Activated CD4-positive, alpha-beta T cell treated with anti-CD3 and anti-CD28 coated beads, Interleukin-2, amount 10 ng/mL, durations not matched to agents 24 days and 14 days (primary cell): ENCODE results near the gene MYPOP. TPM values are rescaled to one million over a fixed set of nuclear protein-coding genes. Genes with fewer than 3 reads are reported as not detected.
"Not testable (repeated sequence)": the region's sequence is repeated elsewhere in the genome, so short reads cannot be mapped to it uniquely, and the experiment has no call there.

ENCODE experiments used
- DNase-seq: peaks from one replicate; pipeline ENCODE4 v3.0.0; 2022
- H3K27ac Mint-ChIP-seq: one replicate; pipeline ENCODE4 v1.8.0; 2022; ENCODE audit warnings: mild to moderate bottlenecking, mixed read lengths
- H3K27me3 Mint-ChIP-seq: one replicate; pipeline ENCODE4 v1.8.0; 2022; ENCODE audit warnings: mixed read lengths
- H3K36me3 Mint-ChIP-seq: one replicate; pipeline ENCODE4 v1.8.0; 2022; ENCODE audit warnings: low read depth, mild to moderate bottlenecking, mixed read lengths
- H3K4me1 Mint-ChIP-seq: one replicate; pipeline ENCODE4 v1.8.0; 2021; ENCODE audit warnings: mixed read lengths
- H3K4me3 Mint-ChIP-seq: one replicate; pipeline ENCODE4 v1.8.0; 2022; ENCODE audit warnings: mild to moderate bottlenecking, moderate library complexity, mixed read lengths
- H3K9me3 Mint-ChIP-seq: one replicate; pipeline ENCODE4 v1.8.0; 2021; ENCODE audit warnings: mixed read lengths
- intact Hi-C: fragments of 100-400 bp; cut with micrococcal nuclease; formaldehyde crosslinking; loops from one replicate; pipeline ENCODE4 v1.15.1; 2023
- total RNA-seq: library from RNA; stranded (reverse); gene quantifications from 2 replicates; pipeline ENCODE4 v1.2.3, GENCODE V29; 2022

Gene MYPOP
- total RNA-seq, 1 donor from 2014 or later = 5.5 TPM

GRCh38 chr19:45872095-45872919, 30.1 kb downstream of the MYPOP start:
- H3K27ac Mint-ChIP-seq = no peak overlapping the region
- H3K27me3 Mint-ChIP-seq = peaks cover 22% of the 10 kb centered on the region
- H3K36me3 Mint-ChIP-seq = no peaks in the 10 kb centered on the region
- H3K9me3 Mint-ChIP-seq = no peaks in the 10 kb centered on the region
- peaks cover 7% of the 10 kb centered on the region for H3K4me1 Mint-ChIP-seq
- no peak for DNase-seq
- no peak overlapping the region for H3K4me3 Mint-ChIP-seq
- intact Hi-C loops = no loop called here

DNA sequence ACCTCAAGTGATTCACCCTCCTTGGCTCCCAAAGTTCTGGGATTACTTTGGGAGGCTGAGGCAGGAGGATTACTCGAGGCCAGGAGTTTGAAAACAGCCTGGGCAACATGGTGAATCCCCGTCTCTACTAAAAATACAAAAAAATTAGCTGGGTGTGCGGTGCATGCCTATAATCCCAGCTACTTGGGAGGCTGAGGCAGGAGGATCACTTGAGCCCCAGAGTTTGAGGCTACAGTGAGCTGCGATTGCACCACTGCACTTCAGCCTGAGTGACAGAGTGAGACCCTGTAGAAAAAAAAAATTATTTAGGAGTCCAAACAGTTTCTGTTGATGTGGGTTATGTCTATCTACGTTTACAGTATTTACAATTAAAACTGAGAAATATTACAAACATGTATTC, 31.6 kb downstream of the MYPOP start:
- H3K4me1 Mint-ChIP-seq = no peaks in the 10 kb centered on the region
- no peaks in the 10 kb centered on the region for H3K9me3 Mint-ChIP-seq

GRCh38 chr19:45867241-45867640, 35.2 kb downstream of the MYPOP start:
- H3K36me3 Mint-ChIP-seq, DNase-seq, H3K4me3 Mint-ChIP-seq, intact Hi-C loops, H3K9me3 Mint-ChIP-seq, H3K27ac Mint-ChIP-seq: not testable (repeated sequence)
- peaks cover 38% of the 10 kb centered on the region for H3K27me3 Mint-ChIP-seq
- H3K4me1 Mint-ChIP-seq = peaks cover 12% of the 10 kb centered on the region

More for the DNA sequence above, 31.6 kb downstream of the MYPOP start:
- Mint-ChIP-seq H3K27ac (no peak overlapping the region), H3K27me3 (peaks cover 27% of the 10 kb centered on the region), H3K36me3 (no peaks in the 10 kb centered on the region), H3K4me3 (no peak overlapping the region)
- DNase-seq = no peak
- intact Hi-C loops = no loop called here

DNA sequence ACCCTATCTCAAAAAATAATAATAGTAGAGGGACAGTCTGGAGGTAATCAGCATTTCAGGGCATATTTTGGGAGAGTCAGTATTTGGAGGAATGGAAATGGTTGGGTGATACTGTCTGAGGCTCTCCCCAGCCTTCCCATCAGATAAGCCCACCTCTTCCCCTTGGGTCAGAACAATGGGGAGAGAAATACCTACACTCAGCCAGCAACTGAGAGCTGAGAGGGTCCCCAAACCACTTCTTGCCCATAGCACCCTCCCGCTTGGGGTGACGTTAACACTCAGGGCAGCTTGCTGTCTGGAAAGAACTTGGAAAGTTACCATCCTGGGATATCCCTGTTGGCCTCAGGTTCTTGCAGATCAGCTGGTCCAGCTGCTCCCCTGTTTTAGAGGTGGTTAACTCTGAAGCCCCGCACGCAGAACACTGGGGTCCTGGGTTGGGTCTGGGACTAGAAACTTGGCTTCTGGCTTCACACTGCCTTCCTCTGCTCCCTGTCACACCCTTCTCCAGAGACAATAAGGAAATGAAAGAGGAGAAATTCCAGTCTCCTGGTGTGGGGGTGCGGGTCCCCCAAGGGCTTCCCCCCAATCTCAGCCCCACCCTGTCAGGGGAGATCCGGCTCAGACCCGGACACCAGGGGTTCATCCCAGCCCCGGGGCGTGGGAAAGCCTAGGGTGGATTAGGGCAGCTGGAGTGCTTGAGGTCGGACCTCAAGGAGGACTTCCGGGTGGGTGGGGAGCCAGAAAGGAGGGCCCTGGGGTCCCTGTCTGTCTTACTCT, 35.8 kb downstream of the MYPOP start:
- Mint-ChIP-seq H3K4me1 (peaks cover 18% of the 10 kb centered on the region), H3K27ac (no peak overlapping the region), H3K36me3 (peaks cover 2% of the 10 kb centered on the region), H3K4me3 (no peak overlapping the region), H3K27me3 (peaks cover 38% of the 10 kb centered on the region), H3K9me3 (no peaks in the 10 kb centered on the region)
- no peak for DNase-seq
- intact Hi-C loops = no loop called here

- no peak overlapping the region for H3K4me3 Mint-ChIP-seq
- DNase-seq = no peak
- H3K27ac Mint-ChIP-seq = peak overlapping the region; percentile 2
- peaks cover 38% of the 10 kb centered on the region for H3K27me3 Mint-ChIP-seq
- peaks cover 21% of the 10 kb centered on the region for H3K4me1 Mint-ChIP-seq
- H3K9me3 Mint-ChIP-seq = no peaks in the 10 kb centered on the region
- peaks cover 4% of the 10 kb centered on the region for H3K36me3 Mint-ChIP-seq
- intact Hi-C loops = no loop called here
These were observed 37.0 kb downstream of the MYPOP start for GRCh38 chr19:45865269-45865948.

- Mint-ChIP-seq H3K27me3 (peaks cover 38% of the 10 kb centered on the region), H3K9me3 (no peaks in the 10 kb centered on the region), H3K27ac (peak overlapping the region; percentile 35), H3K36me3 (peaks cover 6% of the 10 kb centered on the region), H3K4me1 (peaks cover 21% of the 10 kb centered on the region), H3K4me3 (peak overlapping the region; percentile 30)
- intact Hi-C loops = loop anchor here (1.0 to 5.0 kb wide), 2 partner anchors 19 to 47 kb away; partner anchors contain the start of gene RSPH6A
- DNase-seq = no peak
These were observed 37.8 kb downstream of the MYPOP start for GRCh38 chr19:45864629-45865082.

DNA sequence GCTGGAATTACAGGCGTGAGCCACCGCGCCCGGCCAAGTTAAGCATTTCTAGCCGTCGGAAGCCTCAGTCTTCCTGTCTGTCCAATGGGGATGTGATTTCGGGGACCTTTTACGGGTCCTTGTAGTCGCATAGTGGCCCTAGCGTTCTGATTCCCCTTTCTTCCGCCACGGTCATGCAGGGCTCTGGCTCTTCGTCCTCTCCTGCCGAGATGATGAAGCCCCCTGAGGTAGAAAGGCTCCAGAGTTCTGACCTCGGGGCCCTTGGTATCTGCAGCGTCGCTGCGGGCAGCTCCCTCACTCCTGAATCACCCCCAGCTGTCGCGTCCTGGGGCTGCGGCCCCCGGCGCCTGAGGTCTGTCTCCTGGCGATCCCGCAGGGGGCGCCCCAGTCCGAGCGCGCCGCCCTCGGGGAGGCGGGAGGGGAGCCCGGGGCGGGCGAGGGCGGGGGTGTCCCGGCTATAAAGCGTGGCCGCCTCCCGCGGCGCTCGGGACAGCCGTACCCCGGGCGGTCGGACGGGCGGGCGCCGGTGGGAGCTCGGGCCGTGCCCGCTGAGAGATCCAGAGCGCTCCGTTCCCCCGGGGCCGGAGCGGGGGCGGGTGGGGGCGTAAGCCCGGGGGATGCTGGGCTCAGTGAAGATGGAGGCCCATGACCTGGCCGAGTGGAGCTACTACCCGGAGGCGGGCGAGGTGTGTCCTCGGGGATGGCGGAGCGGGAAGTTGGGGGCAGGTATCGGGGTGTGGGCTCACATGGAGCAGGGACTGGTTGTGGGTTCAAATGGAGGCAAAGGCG, 38.4 kb downstream of the MYPOP start, which contains the start of gene FOXA3:
FOXA3 (plus strand) TSS at position 487 of the 789 bp plus-strand sequence; CDS start at position 618, 131 bp downstream.
- DNase-seq = peak; percentile 90
- Mint-ChIP-seq H3K4me1 (peaks cover 21% of the 10 kb centered on the region), H3K27me3 (peaks cover 38% of the 10 kb centered on the region), H3K9me3 (no peaks in the 10 kb centered on the region), H3K27ac (peak within 1 kb of the TSS; percentile 97), H3K36me3 (peaks cover 11% of the 10 kb centered on the region), H3K4me3 (peak within 1 kb of the TSS; percentile 90)
- intact Hi-C loops = loop anchor here (1.0 to 5.0 kb wide), 7 partner anchors 19 to 172 kb away; partner anchors contain the start of genes CCDC61, FBXO46, IRF2BP1 and MYPOP

DNA sequence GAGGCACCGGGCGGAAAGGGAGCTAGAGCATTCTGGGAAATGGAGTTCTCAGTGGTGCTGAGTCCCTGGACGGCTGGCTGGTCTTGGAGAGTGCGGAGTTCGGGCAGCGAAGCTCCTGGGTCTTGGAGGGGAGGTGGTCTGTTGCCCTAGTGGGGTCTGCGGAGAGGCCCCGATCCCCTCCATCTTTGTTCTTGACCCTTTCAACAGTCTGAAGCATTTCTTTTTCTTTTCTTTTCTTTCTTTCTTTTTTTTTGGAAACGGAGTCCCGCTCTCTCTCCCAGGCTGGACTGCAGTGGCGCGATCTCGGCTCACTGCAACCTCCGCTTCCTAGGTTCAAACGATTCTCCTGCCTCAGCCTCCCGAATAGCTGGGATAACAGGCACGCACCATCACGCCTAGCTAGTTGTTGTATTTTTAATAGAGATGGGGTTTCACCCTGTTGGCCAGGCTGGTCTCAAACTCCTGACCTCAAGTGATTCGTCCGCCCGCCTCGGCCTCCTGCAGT, 39.0 kb downstream of the MYPOP start:
- Mint-ChIP-seq H3K27ac (peak overlapping the region; percentile 97), H3K36me3 (peaks cover 15% of the 10 kb centered on the region), H3K9me3 (no peaks in the 10 kb centered on the region), H3K4me1 (peaks cover 21% of the 10 kb centered on the region), H3K4me3 (peak overlapping the region; percentile 90), H3K27me3 (peaks cover 38% of the 10 kb centered on the region)
- no peak for DNase-seq
- intact Hi-C loops = loop anchor here (1.0 to 5.0 kb wide), 6 partner anchors 23 to 171 kb away; partner anchors contain the start of genes CCDC61, FBXO46, IRF2BP1 and MYPOP

GRCh38 chr19:45862564-45863334, 39.7 kb downstream of the MYPOP start, which contains the start of gene SYMPK:
Gene SYMPK, minus strand, starts transcription at chr19:45863147. Its CDS starts 8,652 bp downstream, at chr19:45854495.
- intact Hi-C loops = loop anchor here (1.0 to 5.0 kb wide), 6 partner anchors 24 to 170 kb away; partner anchors contain the start of genes CCDC61, FBXO46, IRF2BP1 and MYPOP
- Mint-ChIP-seq H3K27me3 (peaks cover 36% of the 10 kb centered on the region), H3K9me3 (no peaks in the 10 kb centered on the region), H3K27ac (peak within 1 kb of the TSS; percentile 97), H3K4me3 (peak within 1 kb of the TSS; percentile 90), H3K36me3 (peaks cover 20% of the 10 kb centered on the region), H3K4me1 (peaks cover 24% of the 10 kb centered on the region)
- peak; percentile 100 for DNase-seq

- Mint-ChIP-seq H3K4me3 (peak overlapping the region; percentile 90), H3K4me1 (peaks cover 24% of the 10 kb centered on the region), H3K9me3 (no peaks in the 10 kb centered on the region), H3K36me3 (peaks cover 20% of the 10 kb centered on the region), H3K27ac (peak overlapping the region; percentile 97), H3K27me3 (peaks cover 32% of the 10 kb centered on the region)
- no peak for DNase-seq
- intact Hi-C loops = loop anchor here (2.0 to 5.0 kb wide), 2 partner anchors 45 to 131 kb away; partner anchors contain the start of genes FBXO46 and RSPH6A
These were observed 40.2 kb downstream of the MYPOP start for GRCh38 chr19:45862271-45862563.

- H3K27ac Mint-ChIP-seq = no peak overlapping the region
- intact Hi-C loops = loop anchor here (5.0 kb wide), 1 partner anchor 43 kb away; the partner anchor contains the start of gene RSPH6A
- no peaks in the 10 kb centered on the region for H3K9me3 Mint-ChIP-seq
- peaks cover 19% of the 10 kb centered on the region for H3K27me3 Mint-ChIP-seq
- H3K4me3 Mint-ChIP-seq = peak overlapping the region; percentile 90
- H3K36me3 Mint-ChIP-seq = peaks cover 22% of the 10 kb centered on the region
- DNase-seq = no peak
- peaks cover 24% of the 10 kb centered on the region for H3K4me1 Mint-ChIP-seq
These were observed 41.8 kb downstream of the MYPOP start for GRCh38 chr19:45860359-45861259.
